ENCODE results near the gene SH3GL1. TPM values are rescaled to one million over a fixed set of nuclear protein-coding genes. Genes with fewer than 3 reads are reported as not detected.

Gene SH3GL1
- total and polyA plus RNA-seq, 11 donors: 14.4 to 43.6 (median 22.2) TPM

Small RNA genes lying within 50 kb of the gene (microRNA-seq; reads per million reads assigned to microRNA genes)
- 0 to 0.77 (median 0.33) reads per million in 4 donors for gene MIR4746

Other genes starting within 250 kb of the SH3GL1 start
- gene CREB3L3, start 246.9 kb downstream of the SH3GL1 start, total RNA-seq: not detected
- gene CREB3L3, start 246.9 kb downstream of the SH3GL1 start, polyA plus RNA-seq: not detected
- gene SIRT6, start 218.0 kb downstream of the SH3GL1 start, total RNA-seq: 10 to 100 TPM; 10.2 to 16.7 (median 12.7) TPM
- 10 to 100 TPM; 15.6 to 29.0 TPM for gene SIRT6, start 218.0 kb downstream of the SH3GL1 start, polyA plus RNA-seq
- 1 to 10 TPM in 2 of 9 donors, under 1 TPM in 4, not detected in 3; 0.23 to 1.4 (median 0.51) TPM for gene ANKRD24, start 217.9 kb downstream of the SH3GL1 start, total RNA-seq
- under 1 TPM; 0.12 to 0.30 TPM for gene ANKRD24, start 217.9 kb downstream of the SH3GL1 start, polyA plus RNA-seq
- gene EBI3, start 171.0 kb downstream of the SH3GL1 start, total RNA-seq: 1 to 10 TPM in 4 of 9 donors, under 1 TPM in 5; 0.27 to 5.6 (median 0.54) TPM
- 1 to 10 TPM in 1 of 2 donors, under 1 TPM in 1; 0.88 to 1.4 TPM for gene EBI3, start 171.0 kb downstream of the SH3GL1 start, polyA plus RNA-seq
- gene YJU2, start 153.5 kb downstream of the SH3GL1 start, total RNA-seq: 10 to 100 TPM in 6 of 9 donors, 1 to 10 TPM in 3; 7.6 to 19.1 (median 10.4) TPM
- gene YJU2, start 153.5 kb downstream of the SH3GL1 start, polyA plus RNA-seq: 10 to 100 TPM; 23.1 to 26.7 TPM
- under 1 TPM in 1 of 9 donors, not detected in 8; 0.52 TPM for gene SHD, start 121.3 kb downstream of the SH3GL1 start, total RNA-seq
- gene SHD, start 121.3 kb downstream of the SH3GL1 start, polyA plus RNA-seq: not detected
- under 1 TPM in 3 of 9 donors, not detected in 6; 0.20 to 0.67 (median 0.30) TPM for gene TMIGD2, start 98.2 kb downstream of the SH3GL1 start, total RNA-seq
- under 1 TPM in 1 of 2 donors, not detected in 1; 0.06 TPM for gene TMIGD2, start 98.2 kb downstream of the SH3GL1 start, polyA plus RNA-seq
- 1 to 10 TPM in 1 of 9 donors, not detected in 8; 1.2 TPM for gene FSD1, start 95.9 kb downstream of the SH3GL1 start, total RNA-seq
- under 1 TPM in 1 of 2 donors, not detected in 1; 0.04 TPM for gene FSD1, start 95.9 kb downstream of the SH3GL1 start, polyA plus RNA-seq
- 10 to 100 TPM in 1 of 9 donors, 1 to 10 TPM in 6, under 1 TPM in 2; 0.67 to 14.2 (median 2.1) TPM for gene STAP2, start 61.7 kb downstream of the SH3GL1 start, total RNA-seq
- 1 to 10 TPM; 1.1 to 1.9 TPM for gene STAP2, start 61.7 kb downstream of the SH3GL1 start, polyA plus RNA-seq
- gene MPND, start 57.0 kb downstream of the SH3GL1 start, total RNA-seq: 10 to 100 TPM in 7 of 9 donors, 1 to 10 TPM in 2; 8.2 to 23.7 (median 19.0) TPM
- 10 to 100 TPM; 14.4 to 21.9 TPM for gene MPND, start 57.0 kb downstream of the SH3GL1 start, polyA plus RNA-seq
- gene CHAF1A, start 2.1 kb upstream of the SH3GL1 start, total RNA-seq: 10 to 100 TPM in 1 of 9 donors, 1 to 10 TPM in 8; 3.0 to 10.7 (median 5.5) TPM
- gene CHAF1A, start 2.1 kb upstream of the SH3GL1 start, polyA plus RNA-seq: 1 to 10 TPM; 2.9 to 5.6 TPM
- 100 to 1,000 TPM in 6 of 9 donors, 10 to 100 TPM in 3; 75.1 to 128 (median 109) TPM for gene UBXN6, start 57.2 kb upstream of the SH3GL1 start, total RNA-seq
- 100 to 1,000 TPM; 127 to 137 TPM for gene UBXN6, start 57.2 kb upstream of the SH3GL1 start, polyA plus RNA-seq
- gene HDGFL2, start 71.8 kb upstream of the SH3GL1 start, total RNA-seq: 100 to 1,000 TPM in 1 of 9 donors, 10 to 100 TPM in 8; 20.8 to 235 (median 29.9) TPM
- gene HDGFL2, start 71.8 kb upstream of the SH3GL1 start, polyA plus RNA-seq: 10 to 100 TPM; 30.7 to 38.9 TPM
- gene PLIN4, start 117.9 kb upstream of the SH3GL1 start, total RNA-seq: 100 to 1,000 TPM; 110 to 292 (median 174) TPM
- gene PLIN4, start 117.9 kb upstream of the SH3GL1 start, polyA plus RNA-seq: 100 to 1,000 TPM in 1 of 2 donors, 10 to 100 TPM in 1; 55.5 to 241 TPM
- gene PLIN5, start 134.7 kb upstream of the SH3GL1 start, total RNA-seq: 10 to 100 TPM; 26.0 to 88.6 (median 42.7) TPM
- gene PLIN5, start 134.7 kb upstream of the SH3GL1 start, polyA plus RNA-seq: 10 to 100 TPM; 17.5 to 65.0 TPM
- 1 to 10 TPM in 2 of 9 donors, under 1 TPM in 7; 0.15 to 1.7 (median 0.36) TPM for gene LRG1, start 139.5 kb upstream of the SH3GL1 start, total RNA-seq
- gene LRG1, start 139.5 kb upstream of the SH3GL1 start, polyA plus RNA-seq: under 1 TPM; 0.23 to 0.30 TPM
- 10 to 100 TPM in 5 of 9 donors, 1 to 10 TPM in 4; 6.4 to 29.7 (median 10.1) TPM for gene SEMA6B, start 159.1 kb upstream of the SH3GL1 start, total RNA-seq
- 10 to 100 TPM in 1 of 2 donors, 1 to 10 TPM in 1; 6.0 to 16.5 TPM for gene SEMA6B, start 159.1 kb upstream of the SH3GL1 start, polyA plus RNA-seq
- 10 to 100 TPM in 1 of 9 donors, 1 to 10 TPM in 8; 2.8 to 15.1 (median 5.8) TPM for gene TNFAIP8L1, start 239.0 kb upstream of the SH3GL1 start, total RNA-seq
- 1 to 10 TPM; 6.1 to 6.2 TPM for gene TNFAIP8L1, start 239.0 kb upstream of the SH3GL1 start, polyA plus RNA-seq